NB4 (cell line): Measurements from ENCODE around the gene TEN1.
A peak's percentile ranks its signal among the peaks of the same experiment; 100 is the strongest.

ENCODE experiments used
- DNase-seq: peaks from one replicate; pipeline ENCODE4 v3.0.0; 2010; ENCODE audit warnings: low read depth
- H3K4me3 ChIP-seq: one replicate; pipeline ENCODE4 v1.5.1; 2011; ENCODE audit warnings: mild to moderate bottlenecking, low read depth, low read length, moderate library complexity
- CTCF ChIP-seq: IDR thresholded peaks from one replicate; pipeline ENCODE4 v1.5.1; 2012; ENCODE audit warnings: low read depth, low read length
- MAX ChIP-seq: IDR thresholded peaks from 2 replicates; pipeline ENCODE4 v1.6.1; 2011; ENCODE audit warnings: low read depth, low read length
- MYC ChIP-seq: IDR thresholded peaks from 2 replicates; pipeline ENCODE4 v1.6.1; 2011; ENCODE audit warnings: low read depth, low read length
- POLR2A ChIP-seq: IDR thresholded peaks from 2 replicates; pipeline ENCODE4 v1.6.1; 2011; ENCODE audit warnings: mild to moderate bottlenecking; ENCODE audit not compliant: insufficient read length; ENCODE audit errors: extremely low read depth

The TEN1 gene

GRCh38 chr17:75941442-75941819 is 37.6 kb upstream of the TEN1 start:
- no peak for DNase-seq
- H3K4me3 ChIP-seq, result peak overlapping the region; percentile 52
- TF ChIP-seq MAX (no peak), MYC (no peak), POLR2A (no peak), CTCF (no peak)

GRCh38 chr17:75942473-75942872 is 36.6 kb upstream of the TEN1 start:
- TF ChIP-seq CTCF (no peak), POLR2A (no peak), MYC (no peak), MAX (no peak)
- no peak for DNase-seq
- no peak overlapping the region for H3K4me3 ChIP-seq

DNA sequence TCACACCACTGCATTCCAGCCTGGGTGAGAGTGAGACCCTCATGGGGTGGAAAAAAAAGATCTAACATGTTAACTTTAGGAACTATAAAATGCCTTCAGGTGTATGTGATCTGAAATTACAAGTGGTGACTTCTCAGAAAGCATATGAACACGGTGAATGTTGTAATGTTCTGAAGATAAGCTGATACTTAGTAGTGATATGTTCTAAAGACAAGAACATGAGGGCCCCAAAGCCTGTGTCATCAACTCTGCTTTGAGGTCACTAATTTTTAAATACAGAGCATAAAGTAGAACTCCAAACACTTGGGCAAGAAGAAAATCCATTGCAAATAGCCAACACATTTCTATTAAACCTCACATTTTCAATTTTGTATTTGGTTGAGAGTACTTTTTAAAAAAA is 35.5 kb upstream of the TEN1 start:
- TF ChIP-seq MAX (no peak), POLR2A (no peak), CTCF (no peak), MYC (no peak)
- no peak for DNase-seq
- no peak overlapping the region for H3K4me3 ChIP-seq

- DNase-seq, result no peak
- no peak overlapping the region for H3K4me3 ChIP-seq
- TF ChIP-seq MYC, result no peak
- no peak for TF ChIP-seq POLR2A
- no peak for TF ChIP-seq MAX
- TF ChIP-seq CTCF, result no peak
Observed at GRCh38 chr17:75945211-75945610, 33.8 kb upstream of the TEN1 start.

- no peak overlapping the region for H3K4me3 ChIP-seq
- DNase-seq, result no peak
- no peak for TF ChIP-seq POLR2A
- no peak for TF ChIP-seq MAX
- TF ChIP-seq MYC, result no peak
- TF ChIP-seq CTCF, result no peak
Observed at GRCh38 chr17:75950421-75950820, 28.6 kb upstream of the TEN1 start.
